ENCODE data around the gene XYLT1. TPM values are rescaled to one million over a fixed set of nuclear protein-coding genes. Genes with fewer than 3 reads are reported as not detected.
"Not testable (repeated sequence)": the region's sequence is repeated elsewhere in the genome, so short reads cannot be mapped to it uniquely, and the experiment has no call there.

The XYLT1 gene
- total RNA-seq, 4 donors from 2014 or later = 20.0 to 43.0 (median 27.4) TPM

- DNase-seq (ENCODE audit: low spot score) = no peak
- no peak for ATAC-seq (ENCODE audit: low FRiP score)
- no peak for TF ChIP-seq CTCF (IDR thresholded peaks at IDR 0.05)
Observed at GRCh38 chr16:17511340-17511739, 40.6 kb upstream of the XYLT1 start.

GRCh38 chr16:17510567-17510966 lies 39.8 kb upstream of the XYLT1 start:
- ATAC-seq (ENCODE audit: low FRiP score) = no peak

GRCh38 chr16:17509194-17509593 lies 38.4 kb upstream of the XYLT1 start:
- no peak for ATAC-seq (ENCODE audit: low FRiP score)
- no peak for TF ChIP-seq CTCF (IDR thresholded peaks at IDR 0.05)
- DNase-seq (ENCODE audit: low spot score) = no peak

More at GRCh38 chr16:17510567-17510966, 39.8 kb upstream of the XYLT1 start:
- DNase-seq (ENCODE audit: low spot score) = no peak
- no peak for TF ChIP-seq CTCF (IDR thresholded peaks at IDR 0.05)

GRCh38 chr16:17508303-17508702 lies 37.5 kb upstream of the XYLT1 start:
- no peak for ATAC-seq (ENCODE audit: low FRiP score)
- no peak for TF ChIP-seq CTCF (IDR thresholded peaks at IDR 0.05)
- DNase-seq (ENCODE audit: low spot score) = no peak

- ATAC-seq (ENCODE audit: low FRiP score); DNase-seq (ENCODE audit: low spot score): not testable (repeated sequence)
Observed at GRCh38 chr16:17507516-17507915, 36.8 kb upstream of the XYLT1 start.

GRCh38 chr16:17505828-17506227 lies 35.1 kb upstream of the XYLT1 start:
- not testable (repeated sequence) for ATAC-seq (ENCODE audit: low FRiP score); DNase-seq (ENCODE audit: low spot score)

- no peak for TF ChIP-seq CTCF (IDR thresholded peaks at IDR 0.05)
- no peak for ATAC-seq (ENCODE audit: low FRiP score)
- no peak for DNase-seq (ENCODE audit: low spot score)
Observed at GRCh38 chr16:17504050-17504449, 33.3 kb upstream of the XYLT1 start.

GRCh38 chr16:17503331-17503730 lies 32.6 kb upstream of the XYLT1 start:
- no peak for ATAC-seq (ENCODE audit: low FRiP score)
- DNase-seq (ENCODE audit: low spot score) = no peak
- no peak for TF ChIP-seq CTCF (IDR thresholded peaks at IDR 0.05)
